ENCODE measurements around the gene SAMD4A.
"Not testable (repeated sequence)": the region's sequence is repeated elsewhere in the genome, so short reads cannot be mapped to it uniquely, and the experiment has no call there.

Gene SAMD4A

DNA sequence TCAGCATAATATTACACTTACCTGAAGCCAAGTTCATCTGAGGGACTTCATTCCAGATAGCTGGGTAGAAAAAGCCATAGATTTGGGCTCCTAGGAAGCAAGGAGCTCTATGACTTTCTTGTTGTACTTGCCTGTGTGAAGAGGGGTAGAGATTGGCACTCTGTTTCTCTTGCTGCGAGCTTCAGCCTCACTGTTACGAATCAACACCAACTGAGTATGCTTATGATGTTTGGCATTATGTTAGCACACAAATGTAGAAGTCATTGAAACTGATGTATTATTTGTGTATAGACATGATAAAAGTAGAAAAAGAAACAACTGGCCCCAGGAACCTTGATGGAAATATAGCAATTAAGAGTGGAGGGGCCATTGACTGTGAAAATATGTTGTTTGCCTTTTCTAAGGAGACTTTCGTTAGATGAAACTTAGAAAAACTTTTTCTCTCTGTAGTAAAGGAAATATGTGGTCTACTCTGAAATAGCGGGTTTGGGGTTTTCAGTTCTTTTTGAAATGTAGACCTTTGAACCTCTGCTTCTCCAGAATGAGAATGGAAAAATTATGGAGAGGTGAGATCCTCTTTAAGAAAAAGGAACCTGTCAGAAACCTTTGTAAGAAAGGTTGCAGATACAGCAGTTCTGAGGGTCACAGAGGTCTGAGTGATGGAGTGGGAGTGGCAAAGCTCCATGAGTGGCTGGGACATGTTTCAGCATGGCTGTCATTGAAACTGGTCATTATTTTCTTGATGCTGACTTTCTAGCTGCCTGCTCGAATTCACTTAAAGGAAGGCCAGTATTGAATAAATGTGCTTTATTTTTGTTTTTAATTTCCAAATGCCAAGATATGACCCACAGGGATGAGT, 175.8 kb downstream of the SAMD4A start:
- DNase-seq = no peak

DNA sequence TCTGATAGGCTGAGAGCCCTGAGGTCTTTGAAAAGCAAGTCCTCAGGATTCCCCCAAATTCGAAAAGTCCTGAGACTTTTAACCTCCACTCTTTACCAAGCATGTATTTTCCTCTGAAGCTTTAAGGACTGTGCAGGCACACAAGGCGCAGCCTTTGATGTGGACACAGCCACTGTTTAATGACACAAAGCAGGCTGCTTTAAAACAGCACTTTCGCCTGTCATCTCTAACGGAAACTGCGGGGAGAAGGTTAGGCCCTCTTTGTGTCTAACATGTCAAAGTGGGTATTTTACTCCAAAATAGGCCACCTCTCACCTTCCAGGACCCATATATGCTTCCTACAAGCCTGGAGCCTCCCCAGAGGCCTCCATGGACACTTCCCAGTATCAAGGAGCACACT, 176.5 kb downstream of the SAMD4A start:
- no peak for DNase-seq

DNA sequence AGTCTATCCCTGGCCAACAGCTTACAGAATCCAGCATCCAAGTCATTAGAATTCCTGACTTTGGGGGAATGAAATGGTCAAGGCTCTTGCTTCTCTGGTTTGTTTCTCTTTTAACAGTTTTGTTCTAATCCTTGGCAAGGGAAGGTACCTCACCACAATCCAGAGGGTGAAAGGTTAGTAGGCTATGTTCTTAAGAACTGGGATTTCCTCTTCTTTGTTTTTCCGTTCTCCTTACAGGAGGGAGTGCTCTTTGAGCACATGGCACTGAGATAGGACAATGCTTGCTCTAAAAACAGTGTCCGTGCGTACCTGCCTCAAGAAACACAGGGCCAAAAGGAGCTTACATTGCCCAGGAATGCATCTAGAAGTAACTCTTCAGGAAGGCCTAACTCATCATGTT, 179.1 kb downstream of the SAMD4A start:
- no peak for DNase-seq

DNA sequence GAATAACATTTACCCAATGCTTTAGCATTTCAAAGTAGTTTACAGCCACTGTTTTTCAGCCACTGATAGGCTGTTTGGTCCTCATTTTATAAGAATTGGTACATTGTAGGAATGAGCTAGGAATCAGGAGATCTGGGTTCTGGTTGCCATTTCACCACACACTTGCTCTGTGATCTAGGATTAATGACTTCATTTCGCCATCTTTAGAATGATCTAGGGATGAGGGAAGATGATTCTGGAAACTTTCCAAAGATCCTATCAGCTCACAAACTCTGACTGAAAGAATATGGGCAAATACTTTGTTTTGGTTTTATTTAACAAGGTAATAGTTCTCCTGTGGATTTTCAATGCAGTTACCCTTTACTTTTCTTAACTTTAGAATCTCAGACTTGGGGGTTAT, 180.7 kb downstream of the SAMD4A start:
- no peak for DNase-seq

DNA sequence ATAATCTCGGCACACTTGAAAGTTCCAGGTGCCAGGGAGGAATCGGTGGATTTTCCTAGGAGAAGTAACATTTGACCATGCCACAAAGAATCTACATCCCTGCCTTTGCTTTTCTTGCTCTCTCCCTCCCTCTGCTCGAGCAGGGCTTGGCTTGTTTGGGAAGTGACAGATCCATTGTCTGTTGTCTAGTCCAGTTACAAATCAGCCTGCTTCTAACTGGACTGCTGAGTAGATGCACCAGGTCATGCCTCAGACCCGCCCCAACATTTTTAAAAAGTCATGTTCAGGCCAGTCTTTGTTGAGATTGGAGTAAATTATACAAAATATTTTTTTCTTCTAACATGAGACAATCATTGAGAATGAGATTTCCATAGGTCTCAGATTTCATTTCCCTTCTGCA, 182.3 kb downstream of the SAMD4A start:
- no peak for DNase-seq

DNA sequence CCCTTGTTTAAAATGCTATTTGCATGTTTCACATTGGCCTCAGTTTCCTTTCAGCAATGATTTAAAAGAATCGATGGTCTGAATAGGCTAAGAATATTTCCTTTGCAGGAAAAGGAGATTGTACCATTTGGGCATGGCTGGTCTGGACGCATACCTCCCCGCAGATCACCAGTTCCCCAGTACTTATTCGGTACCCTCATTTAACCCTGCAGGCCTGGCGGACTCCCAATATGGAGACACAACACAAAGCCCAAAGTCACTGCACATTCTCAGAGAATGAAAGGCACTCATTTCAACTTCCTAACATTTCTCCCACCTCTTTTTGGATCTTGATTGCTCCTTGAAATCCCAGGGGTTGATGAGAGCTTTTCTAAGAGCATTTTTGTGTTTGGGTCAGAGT, 182.8 kb downstream of the SAMD4A start:
- no peak for DNase-seq

DNA sequence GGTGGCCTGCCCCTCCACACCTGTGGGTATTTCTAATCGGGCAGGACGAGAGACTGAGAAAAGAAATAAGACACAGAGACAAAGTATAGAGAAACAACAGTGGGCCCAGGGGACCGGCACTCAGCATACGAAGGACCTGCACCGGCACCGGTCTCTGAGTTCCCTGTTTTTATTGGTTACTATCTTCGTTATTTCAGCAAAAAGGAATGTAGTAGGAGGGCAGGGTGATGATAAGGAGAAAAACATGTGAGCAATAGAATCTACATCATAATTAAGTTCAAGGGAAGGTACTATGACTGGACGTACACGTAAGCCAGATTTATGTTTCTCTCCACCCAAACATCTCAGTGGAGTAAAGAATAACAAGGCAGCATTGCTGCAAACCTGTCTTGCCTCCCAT, 185.7 kb downstream of the SAMD4A start:
- not testable (repeated sequence) for DNase-seq

DNA sequence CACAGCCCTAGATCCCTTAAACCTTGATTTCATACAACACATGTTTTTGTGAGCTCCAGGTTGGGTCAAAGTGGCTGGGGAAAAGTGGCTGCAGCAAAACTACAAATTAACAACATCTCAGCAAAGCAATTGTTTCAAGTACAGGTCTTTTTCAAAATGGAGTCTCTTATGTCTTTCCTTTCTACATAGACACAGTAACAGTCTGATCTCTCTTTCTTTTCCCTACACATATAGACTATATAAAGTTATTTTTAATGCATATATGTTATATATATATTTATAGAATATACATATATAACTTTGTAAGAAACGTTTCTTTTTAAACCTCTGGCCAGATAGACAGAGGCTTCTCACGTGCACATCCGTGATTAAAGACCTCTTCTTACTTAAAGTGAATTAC, 186.5 kb downstream of the SAMD4A start:
- DNase-seq = not testable (repeated sequence)

DNA sequence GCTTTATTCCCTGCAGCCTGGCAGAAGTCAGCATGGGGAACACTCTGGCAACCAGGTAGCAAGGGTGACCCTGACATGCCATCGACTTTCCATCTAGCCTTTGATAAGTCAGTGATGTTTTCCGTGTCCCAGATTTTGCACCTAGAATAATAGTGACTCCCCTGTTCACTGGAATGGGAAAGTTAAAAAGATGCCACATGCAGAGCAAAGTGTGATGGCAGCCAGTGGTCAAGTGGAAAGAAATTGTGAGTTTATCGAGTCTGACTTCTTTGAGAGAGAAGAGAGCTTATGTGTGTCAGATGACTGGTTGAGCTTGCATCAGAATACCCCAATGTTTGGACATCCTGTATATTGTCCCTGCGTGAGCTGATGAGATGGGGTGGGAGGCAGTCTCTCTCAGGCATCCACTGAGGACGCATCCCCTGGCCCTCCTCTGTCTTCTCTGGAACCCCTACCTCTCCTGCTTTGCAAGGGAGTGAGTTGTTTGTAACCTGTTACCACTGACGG, 187.2 kb downstream of the SAMD4A start:
- DNase-seq = no peak

DNA sequence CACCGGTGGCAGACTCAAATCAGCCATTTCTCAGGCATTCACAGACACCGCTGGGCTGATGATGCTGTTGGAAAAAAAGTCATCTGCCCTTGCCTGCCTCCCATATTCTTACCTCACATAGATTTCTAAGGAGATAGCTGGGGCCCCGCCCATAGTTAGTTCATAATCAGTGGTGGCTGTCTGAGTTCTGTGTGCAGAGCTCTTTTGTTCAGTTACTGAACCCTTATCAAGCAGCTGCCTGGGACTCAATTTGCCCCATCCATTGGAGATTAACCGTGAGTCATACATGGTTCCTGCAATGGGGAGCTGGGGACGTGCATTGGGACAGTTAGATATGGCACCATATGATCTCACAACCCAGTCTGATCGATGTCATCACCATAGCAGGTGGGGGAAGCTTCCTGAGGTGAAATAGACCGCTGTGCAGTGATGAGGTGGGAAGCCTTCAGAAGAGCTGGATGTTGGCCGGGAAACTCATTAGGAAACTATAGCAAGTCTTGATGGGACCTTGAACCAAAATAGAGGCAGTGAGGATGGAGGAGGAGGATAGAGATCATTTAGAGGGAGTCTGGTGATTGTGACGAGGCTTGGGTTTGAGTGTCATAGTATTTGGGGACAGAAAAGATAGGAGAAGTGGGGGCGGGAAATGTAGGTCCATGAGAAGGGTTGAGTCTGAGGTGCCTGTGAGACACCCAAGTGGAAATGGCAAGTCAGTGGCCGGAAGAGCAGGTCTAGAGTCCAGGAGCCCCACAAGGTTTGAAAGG, 187.9 kb downstream of the SAMD4A start:
- no peak for DNase-seq

DNA sequence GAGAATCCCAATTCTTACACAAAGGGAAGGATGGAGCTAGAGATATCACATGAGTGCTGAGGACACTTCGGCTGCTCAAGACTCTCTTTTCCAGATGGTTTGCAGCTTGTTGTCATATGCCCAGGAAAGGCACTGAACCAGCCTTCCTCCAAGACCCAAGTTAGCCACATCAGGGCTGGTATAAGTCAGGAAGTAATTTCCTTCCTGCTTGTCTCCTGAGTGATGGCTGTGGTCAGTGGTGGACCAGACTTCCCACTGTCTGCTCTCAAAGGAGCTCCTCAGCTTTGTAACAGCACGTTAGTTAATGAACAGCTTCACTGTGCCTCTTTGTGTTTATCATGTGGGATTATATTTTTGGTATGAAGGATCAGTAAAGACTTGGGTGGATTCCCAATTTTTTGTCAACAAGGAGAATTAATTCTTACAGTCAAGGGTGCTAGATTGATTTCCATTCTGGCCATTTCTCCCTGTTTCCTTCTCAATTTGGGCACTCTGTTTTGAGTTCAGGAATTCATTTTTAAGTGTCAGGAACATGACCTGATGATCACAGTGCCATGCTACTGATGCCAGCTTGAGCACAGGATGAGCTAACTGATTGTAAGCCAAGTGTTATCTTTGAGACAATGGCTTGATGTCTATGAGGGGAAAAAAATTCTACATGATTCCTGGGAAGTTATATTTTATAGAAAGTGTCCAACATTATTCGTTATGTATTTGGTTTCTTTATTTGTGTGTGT, 189.9 kb downstream of the SAMD4A start:
- no peak for DNase-seq

DNA sequence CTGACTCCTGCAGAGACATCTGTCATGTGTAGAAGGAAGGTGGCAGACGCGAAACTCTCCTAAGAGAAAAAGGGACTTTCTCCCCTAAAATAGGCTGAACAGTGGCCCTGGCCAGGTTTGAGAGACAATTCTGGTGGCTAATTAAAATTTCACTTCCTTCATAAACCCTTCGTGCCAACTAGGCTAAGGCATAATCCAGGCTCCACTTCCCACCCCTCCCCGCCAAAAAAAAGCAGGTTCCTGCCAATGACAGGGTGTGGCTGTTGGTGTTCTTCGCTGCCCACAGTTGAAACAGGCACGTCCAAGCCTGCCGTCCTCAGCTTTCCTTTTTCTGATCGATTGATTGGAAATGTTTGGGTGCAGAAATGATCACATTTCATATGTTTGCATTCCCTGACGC, 191.1 kb downstream of the SAMD4A start:
- no peak for DNase-seq

DNA sequence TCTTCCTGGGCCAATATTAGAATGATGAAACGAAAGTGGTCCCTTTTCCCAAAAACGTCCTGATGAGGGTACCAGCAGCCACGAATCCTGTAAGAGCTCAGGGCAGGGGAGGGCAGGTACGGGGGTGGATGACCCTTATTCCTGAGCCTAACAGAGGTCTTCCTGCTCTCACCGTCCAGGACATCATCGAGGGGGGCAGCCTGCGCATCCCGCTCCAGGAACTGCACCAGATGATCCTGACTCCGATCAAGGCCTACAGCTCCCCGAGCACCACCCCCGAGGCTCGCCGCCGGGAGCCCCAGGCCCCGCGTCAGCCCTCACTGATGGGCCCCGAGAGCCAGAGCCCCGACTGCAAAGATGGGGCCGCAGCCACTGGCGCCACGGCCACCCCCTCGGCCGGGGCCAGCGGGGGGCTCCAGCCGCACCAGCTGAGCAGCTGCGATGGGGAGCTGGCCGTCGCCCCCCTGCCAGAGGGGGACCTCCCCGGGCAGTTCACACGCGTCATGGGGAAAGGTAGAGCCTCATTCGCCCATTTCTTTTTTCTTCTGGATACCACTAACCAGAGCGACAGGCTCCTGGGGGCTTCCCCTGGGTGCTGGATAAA, 193.2 kb downstream of the SAMD4A start:
- DNase-seq = no peak

DNA sequence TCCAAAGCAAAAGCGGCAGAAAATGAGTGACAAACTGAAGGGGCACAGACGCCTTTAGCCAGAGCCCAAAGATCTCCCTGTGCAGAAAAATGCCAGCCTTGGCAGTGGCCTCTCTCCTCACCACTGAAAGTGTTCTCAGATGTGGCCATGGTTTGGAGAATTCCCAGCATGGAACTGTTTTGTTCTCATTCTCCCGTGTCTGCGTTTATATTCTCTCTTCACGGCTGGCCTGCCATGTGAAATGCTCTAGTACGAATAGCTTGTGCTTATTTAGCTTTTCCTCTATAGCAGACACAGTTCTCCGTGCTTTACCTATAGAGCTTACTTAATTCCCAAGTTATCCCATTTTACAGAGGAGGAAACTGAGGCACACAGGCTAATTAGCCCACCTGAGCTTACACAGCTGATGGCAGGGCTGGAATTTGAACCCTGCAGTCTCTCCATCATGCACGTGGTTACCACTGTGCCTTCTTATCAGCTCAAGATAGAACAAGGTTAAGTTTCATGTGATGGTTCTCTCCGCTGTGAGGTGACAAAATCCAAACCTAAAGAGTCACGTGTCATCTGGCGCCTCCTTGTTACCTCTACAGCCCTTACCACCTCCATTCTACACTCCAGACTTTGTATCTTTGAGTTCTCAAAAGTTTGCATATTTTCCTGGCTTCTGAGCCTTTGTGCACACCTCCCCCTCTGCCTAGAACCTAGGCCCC, 194.1 kb downstream of the SAMD4A start:
- no peak for DNase-seq

DNA sequence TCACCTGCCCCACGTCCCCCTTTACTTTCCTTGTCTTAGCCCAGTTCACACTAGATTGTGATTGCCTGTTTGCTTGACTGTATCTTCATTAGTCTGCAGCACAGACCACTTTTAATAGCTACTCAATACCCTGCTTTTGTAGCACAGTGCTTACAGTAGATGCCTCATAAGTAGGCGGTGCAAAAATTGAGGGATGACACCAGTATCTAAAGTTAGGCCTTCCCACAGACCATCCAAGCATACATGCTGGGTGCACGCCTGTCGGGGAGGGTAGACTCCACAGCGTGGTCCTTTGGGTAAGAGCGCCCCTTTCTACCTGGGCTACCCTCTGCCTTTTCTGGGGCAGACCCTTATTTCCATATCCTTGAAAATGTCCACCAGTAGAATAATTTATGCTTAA, 194.9 kb downstream of the SAMD4A start:
- DNase-seq = no peak

DNA sequence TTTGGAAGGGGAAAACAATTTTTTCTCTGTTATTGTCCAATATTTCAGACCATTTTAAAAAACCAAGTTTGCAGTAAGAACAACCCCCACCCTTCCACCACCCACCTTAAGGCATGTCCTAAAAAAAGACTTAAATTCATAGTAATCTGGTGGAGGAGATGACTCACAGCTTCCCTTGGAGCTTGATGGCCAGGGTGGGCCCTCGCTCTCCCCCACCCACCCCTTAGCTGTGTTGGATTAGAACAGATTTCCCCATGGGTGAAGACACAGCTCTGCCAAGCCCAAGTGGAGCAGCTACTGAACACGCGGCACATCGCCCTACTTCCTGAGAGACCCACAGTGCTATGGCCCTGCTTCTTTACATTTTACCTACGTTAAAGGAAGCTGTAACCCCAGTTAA, 195.4 kb downstream of the SAMD4A start:
- no peak for DNase-seq

DNA sequence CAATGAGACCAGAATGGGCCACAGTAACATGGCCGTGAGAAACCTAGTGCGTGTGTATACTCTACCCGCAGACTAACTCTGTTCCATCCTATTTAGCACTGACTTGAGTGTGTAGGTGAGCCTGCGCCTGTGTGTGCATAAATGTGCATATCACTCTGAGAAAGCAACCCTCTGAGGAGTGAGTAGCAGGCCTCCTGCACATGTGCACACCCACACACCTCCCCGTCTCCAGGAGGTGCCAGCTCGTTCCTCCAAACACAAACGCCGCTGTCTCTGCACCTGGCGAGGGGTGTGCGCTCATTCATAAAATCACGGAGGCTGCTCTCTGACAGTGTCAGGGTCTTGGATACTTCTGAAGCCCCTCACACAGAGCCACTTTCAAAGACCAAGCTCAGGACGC, 196.8 kb downstream of the SAMD4A start:
- no peak for DNase-seq

DNA sequence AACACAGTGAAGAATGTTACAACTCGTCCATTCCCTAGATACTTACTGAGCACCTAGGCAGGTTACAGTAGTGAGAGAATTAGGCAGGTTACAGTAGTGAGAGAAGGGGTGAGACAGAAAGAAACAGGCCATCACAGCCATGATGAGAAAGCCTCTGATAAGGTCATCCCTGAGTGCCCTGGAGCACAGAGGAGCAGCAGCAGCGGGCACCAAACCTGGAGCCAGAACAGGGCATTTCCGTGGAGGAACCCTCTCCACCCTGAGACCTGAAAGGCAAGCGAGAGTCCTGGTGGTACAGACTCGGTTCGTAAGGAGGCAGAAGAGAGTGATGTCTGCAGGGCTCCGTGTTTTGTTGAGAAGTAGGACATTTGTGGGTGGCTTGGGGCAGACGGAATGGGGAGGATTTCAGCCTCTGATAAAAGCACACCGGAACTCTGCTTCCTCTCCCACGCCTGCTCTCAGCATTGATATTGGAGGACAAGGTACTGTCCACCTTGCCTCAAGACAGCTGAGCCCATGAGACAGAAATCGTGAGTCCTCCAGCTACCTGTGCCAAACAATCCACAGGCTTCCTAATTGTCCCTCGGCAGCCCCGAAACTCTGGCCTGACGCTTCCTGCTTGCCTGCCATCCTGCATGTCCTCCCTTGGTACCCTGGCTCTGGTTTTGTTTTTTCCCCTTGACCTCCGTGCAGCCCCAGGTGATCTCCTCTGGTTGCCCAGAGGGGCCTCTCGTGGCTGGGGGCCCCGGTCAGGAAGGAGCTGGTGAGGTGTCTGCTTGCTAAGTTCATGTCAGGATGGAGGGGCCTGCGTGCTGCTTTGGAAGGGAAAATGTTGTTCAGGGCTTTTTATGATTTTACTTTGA, 199.6 kb downstream of the SAMD4A start:
- DNase-seq = no peak

DNA sequence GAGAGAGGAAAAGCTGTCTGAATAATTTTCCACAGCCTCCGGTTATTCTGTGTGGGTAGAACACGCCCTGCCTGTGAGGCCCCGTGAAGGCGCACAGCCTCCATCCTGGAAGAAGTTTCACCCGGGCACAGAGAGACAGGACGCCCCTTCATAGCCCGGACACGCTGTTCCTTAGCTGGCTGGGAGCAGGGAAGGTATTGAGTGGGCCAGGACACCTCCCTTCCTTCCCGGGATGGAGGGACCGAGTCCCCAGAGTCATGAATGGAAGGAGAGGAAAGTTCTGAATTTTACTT, 200.2 kb downstream of the SAMD4A start:
- no peak for DNase-seq

DNA sequence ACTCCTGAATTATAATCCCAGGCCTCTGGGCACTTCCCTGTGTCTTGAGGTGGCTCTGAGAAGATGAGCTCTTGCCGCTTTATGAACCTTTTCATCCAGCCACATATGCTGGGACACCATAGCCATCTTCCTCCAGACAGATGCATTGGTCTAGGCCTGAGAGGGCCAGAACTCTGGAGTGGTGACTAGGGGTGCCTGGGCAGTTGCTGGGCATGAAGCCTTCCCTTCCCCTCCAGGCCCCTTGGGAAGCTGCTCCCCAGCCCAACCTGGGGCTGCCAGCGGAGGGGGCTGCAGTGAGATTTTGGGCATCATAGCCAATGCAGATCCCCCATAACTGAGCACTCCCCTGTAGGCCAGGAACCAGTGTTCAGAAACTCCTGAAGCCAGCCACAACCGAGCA, 200.5 kb downstream of the SAMD4A start:
- DNase-seq = no peak

DNA sequence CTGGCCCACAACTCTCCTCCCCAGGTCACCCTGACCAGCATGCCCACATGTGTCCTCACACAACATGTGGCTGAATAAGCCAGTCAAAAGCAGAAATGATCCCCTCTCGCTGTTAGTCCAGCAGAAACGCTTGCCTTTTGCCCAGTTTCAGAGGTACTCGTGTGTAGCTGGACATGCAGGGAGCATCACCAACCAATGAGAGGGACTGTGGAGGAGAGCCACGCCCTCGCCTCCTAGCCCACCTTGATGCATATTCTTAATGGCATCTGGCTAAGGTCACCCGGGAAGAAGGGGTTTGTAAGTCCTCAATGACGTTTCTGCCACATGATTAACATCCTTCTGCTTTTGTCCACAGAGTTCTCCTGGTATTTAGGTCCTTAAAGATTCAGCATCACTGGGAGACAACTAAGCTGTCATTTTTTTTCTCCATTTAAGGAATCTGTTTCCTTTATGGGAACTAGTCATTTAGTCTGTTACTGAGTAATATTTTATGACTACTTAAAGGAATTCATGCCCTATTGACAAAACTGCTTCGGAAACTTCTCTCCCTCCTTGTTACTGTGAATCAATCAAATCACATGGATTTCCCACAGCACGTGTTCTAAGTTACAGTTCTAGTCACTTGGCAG, 201.7 kb downstream of the SAMD4A start:
- DNase-seq = no peak

All from inflammatory macrophage treated with lipopolysaccharide for 4 hours (primary cell).